HepG2 (cell line): ENCODE measurements around the gene HDLBP. TPM values are rescaled to one million over a fixed set of nuclear protein-coding genes. Genes with fewer than 3 reads are reported as not detected.
A peak's percentile ranks its signal among the peaks of the same experiment; 100 is the strongest.

Experiments used
- ATF7 ChIP-seq, 2 experiments: fragments of 450-650 bp in 1 of 2; sonication (generic) in 1 of 2; formaldehyde crosslinking in 1 of 2; IDR thresholded peaks; 2 replicates each; pipeline versions ENCODE4 v1.4.0 to v1.6.1; 2016 to 2020; ENCODE audit warnings: antibody characterized with exemption in 1 of 2, mild to moderate bottlenecking in 1 of 2, missing genetic modification reagents in 1 of 2
- DPF2 ChIP-seq: sonication (generic); formaldehyde crosslinking; IDR thresholded peaks from 2 replicates; pipeline ENCODE4 v1.4.0; 2020; ENCODE audit warnings: mild to moderate bottlenecking, low read depth, missing genetic modification reagents, borderline replicate concordance
- ETV5 ChIP-seq: IDR thresholded peaks from 2 replicates; pipeline ENCODE4 v1.6.1; 2018; ENCODE audit warnings: missing biosample characterization, missing genetic modification reagents, inconsistent platforms, borderline replicate concordance
- FOXO1 ChIP-seq: sonication (generic); formaldehyde crosslinking; IDR thresholded peaks from 2 replicates; pipeline ENCODE4 v1.4.0; 2020; ENCODE audit warnings: missing genetic modification reagents
- GABPA ChIP-seq, 2 experiments: IDR thresholded peaks; 2 replicates each; pipeline ENCODE4 v1.6.1; 2011 to 2016; ENCODE audit warnings: low read depth in 2 of 2, low read length in 1 of 2, missing biosample characterization in 1 of 2, missing genetic modification characterization in 1 of 2
- PHF5A ChIP-seq: IDR thresholded peaks from one replicate; pipeline ENCODE4 v1.6.1; 2018; ENCODE audit warnings: low read depth, missing genetic modification reagents; ENCODE audit not compliant: unreplicated experiment
- SMC3 ChIP-seq: IDR thresholded peaks from 2 replicates; pipeline ENCODE4 v1.6.1; 2011; ENCODE audit warnings: low read length, improper control_type of control experiment
- TARDBP ChIP-seq: sonication (generic); formaldehyde crosslinking; IDR thresholded peaks from 2 replicates; pipeline ENCODE4 v1.8.0; 2022; ENCODE audit warnings: mild to moderate bottlenecking, missing genetic modification reagents
- ZFP62 ChIP-seq: sonication (generic); formaldehyde crosslinking; IDR thresholded peaks from 2 replicates; pipeline ENCODE4 v1.4.0; 2020; ENCODE audit warnings: missing genetic modification reagents
- ZNF234 ChIP-seq: sonication (generic); formaldehyde crosslinking; conservative IDR thresholded peaks from 2 replicates; pipeline ENCODE4 v1.5.1; 2020; ENCODE audit warnings: mild to moderate bottlenecking, missing genetic modification reagents
- ZNF235 ChIP-seq: sonication (generic); formaldehyde crosslinking; IDR thresholded peaks from 2 replicates; pipeline ENCODE4 v1.8.1; 2023; ENCODE audit warnings: mild to moderate bottlenecking, missing genetic modification reagents, borderline replicate concordance
- ZNF33B ChIP-seq: sonication (generic); formaldehyde crosslinking; IDR thresholded peaks from 2 replicates; pipeline ENCODE4 v1.5.1; 2020; ENCODE audit warnings: mild to moderate bottlenecking, missing genetic modification reagents
- ZNF354B ChIP-seq: sonication (generic); formaldehyde crosslinking; IDR thresholded peaks from 2 replicates; pipeline ENCODE4 v1.8.0; 2022; ENCODE audit warnings: mild to moderate bottlenecking, missing genetic modification reagents
- ZNF776 ChIP-seq: sonication (generic); formaldehyde crosslinking; IDR thresholded peaks from 2 replicates; pipeline ENCODE4 v1.4.0; 2020; ENCODE audit warnings: mild to moderate bottlenecking, missing genetic modification reagents
- ZNF891 ChIP-seq: sonication (generic); formaldehyde crosslinking; IDR thresholded peaks from 2 replicates; pipeline ENCODE4 v1.5.0; 2020; ENCODE audit warnings: mild to moderate bottlenecking, missing genetic modification reagents
- polyA plus RNA-seq, 8 experiments: library from polyadenylated mRNA; depleted of rRNA in 3 of 8; stranded (reverse) in 7 of 8; unstranded in 1 of 8; fragments of >200 nt; fragmentation: Illumina TruSeq in 4 of 8; extraction: Trizol in 4 of 8; gene quantifications; 2 replicates each; pipeline versions ENCODE4 v1.2.1 to v1.2.3, GENCODE V29; 2011 to 2016; ENCODE audit warnings: low read depth in 4 of 8, missing spikeins in 1 of 8, mixed read lengths in 1 of 8; ENCODE audit not compliant: insufficient read depth in 1 of 8
- total RNA-seq, 5 experiments: library from RNA; depleted of rRNA; stranded (reverse); fragments of >200 nt; fragmentation: Illumina TruSeq; extraction: Trizol; gene quantifications; 2 replicates each; pipeline ENCODE4 v1.2.3, GENCODE V29; 2016; ENCODE audit warnings: low read depth in 1 of 5
- TF ChIP-seq, protein P1 (sequence below): sonication (generic); formaldehyde crosslinking; IDR thresholded peaks from 2 replicates; pipeline ENCODE4 v1.4.0; 2020; ENCODE audit warnings: mild to moderate bottlenecking, missing genetic modification reagents, borderline replicate concordance
- TF ChIP-seq, protein P2 (sequence below): sonication (generic); formaldehyde crosslinking; IDR thresholded peaks from 2 replicates; pipeline ENCODE4 v1.4.0; 2020; ENCODE audit warnings: missing genetic modification reagents
- TF ChIP-seq, protein P3 (sequence below): sonication (generic); formaldehyde crosslinking; IDR thresholded peaks from 2 replicates; pipeline ENCODE4 v1.9.0; 2022; ENCODE audit warnings: low read depth, missing genetic modification reagents

The HDLBP gene
- total and polyA plus RNA-seq, 2 of the 13 experiments (the other 11 are each of a cell fraction or from before 2014, with no cell fraction given), result 464 to 707 TPM

DNA sequence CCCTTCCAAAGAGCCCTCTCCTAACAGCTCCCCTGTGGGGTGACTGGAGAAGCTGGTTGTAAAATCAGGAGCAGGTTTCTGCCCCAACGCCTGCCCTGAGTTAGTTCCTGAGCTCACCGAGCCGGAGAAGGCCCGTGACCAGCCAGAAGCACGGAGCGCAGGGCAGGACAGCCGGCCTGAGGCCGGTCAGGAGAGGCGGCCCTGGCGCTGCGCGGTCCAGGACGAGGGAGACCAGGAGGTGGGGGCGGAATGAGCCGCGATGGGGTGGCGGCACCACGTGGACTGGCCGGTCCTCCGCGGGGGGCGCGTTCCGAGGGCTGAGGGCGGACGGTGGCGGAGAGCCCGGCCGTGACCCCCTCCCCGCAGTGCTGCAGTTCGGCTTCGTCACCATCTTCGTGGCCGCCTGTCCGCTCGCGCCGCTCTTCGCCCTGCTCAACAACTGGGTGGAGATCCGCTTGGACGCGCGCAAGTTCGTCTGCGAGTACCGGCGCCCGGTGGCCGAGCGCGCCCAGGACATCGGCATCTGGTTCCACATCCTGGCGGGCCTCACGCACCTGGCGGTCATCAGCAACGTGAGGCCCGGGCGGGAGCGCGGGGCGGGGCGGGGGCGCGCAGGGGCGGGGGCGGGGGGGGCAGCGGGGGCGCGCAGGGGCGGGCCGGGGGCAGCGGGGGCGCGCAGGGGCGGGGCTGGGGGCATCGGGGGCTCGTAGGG, 98.0 kb downstream of the HDLBP start (continued):
- peak; percentile 84; the same call in 1 of the 2 replicates for TF ChIP-seq ZNF776 (CRISPR knock-in tag)
- TF ChIP-seq ATF7 (IDR thresholded peaks at IDR 0.05), result no peak
- TF ChIP-seq ATF7 (CRISPR knock-in tag; IDR thresholded peaks at IDR 0.05), result 0 out of 2 replicates have a peak, but pooled peaks have one; percentile 56
- TF ChIP-seq ZFP62 (CRISPR knock-in tag), result no peak
- peak; percentile 87; the same call in 1 of the 2 replicates for TF ChIP-seq ZNF33B (CRISPR knock-in tag)
- no peak; the same call in 1 of the 2 replicates for TF ChIP-seq DPF2 (CRISPR knock-in tag)
- TF ChIP-seq ZNF234 (CRISPR knock-in tag), result no peak
- TF ChIP-seq ZNF354B (CRISPR knock-in tag), result peak; percentile 89; the same call in 1 of the 2 replicates
- TF ChIP-seq TARDBP, result 0 out of 2 replicates have a peak, but pooled peaks have one; percentile 5
- no peak for TF ChIP-seq GABPA (IDR thresholded peaks at IDR 0.05; ENCODE audit: low read depth, low read length)
- TF ChIP-seq GABPA (CRISPR knock-in tag; IDR thresholded peaks at IDR 0.05; ENCODE audit: low read depth), result no peak; the same call in 1 of the 2 replicates
- peak; percentile 66 for TF ChIP-seq FOXO1 (CRISPR knock-in tag)
- TF ChIP-seq ETV5, result peak; percentile 68; the same call in 1 of the 2 replicates
- TF ChIP-seq, protein P1, sequence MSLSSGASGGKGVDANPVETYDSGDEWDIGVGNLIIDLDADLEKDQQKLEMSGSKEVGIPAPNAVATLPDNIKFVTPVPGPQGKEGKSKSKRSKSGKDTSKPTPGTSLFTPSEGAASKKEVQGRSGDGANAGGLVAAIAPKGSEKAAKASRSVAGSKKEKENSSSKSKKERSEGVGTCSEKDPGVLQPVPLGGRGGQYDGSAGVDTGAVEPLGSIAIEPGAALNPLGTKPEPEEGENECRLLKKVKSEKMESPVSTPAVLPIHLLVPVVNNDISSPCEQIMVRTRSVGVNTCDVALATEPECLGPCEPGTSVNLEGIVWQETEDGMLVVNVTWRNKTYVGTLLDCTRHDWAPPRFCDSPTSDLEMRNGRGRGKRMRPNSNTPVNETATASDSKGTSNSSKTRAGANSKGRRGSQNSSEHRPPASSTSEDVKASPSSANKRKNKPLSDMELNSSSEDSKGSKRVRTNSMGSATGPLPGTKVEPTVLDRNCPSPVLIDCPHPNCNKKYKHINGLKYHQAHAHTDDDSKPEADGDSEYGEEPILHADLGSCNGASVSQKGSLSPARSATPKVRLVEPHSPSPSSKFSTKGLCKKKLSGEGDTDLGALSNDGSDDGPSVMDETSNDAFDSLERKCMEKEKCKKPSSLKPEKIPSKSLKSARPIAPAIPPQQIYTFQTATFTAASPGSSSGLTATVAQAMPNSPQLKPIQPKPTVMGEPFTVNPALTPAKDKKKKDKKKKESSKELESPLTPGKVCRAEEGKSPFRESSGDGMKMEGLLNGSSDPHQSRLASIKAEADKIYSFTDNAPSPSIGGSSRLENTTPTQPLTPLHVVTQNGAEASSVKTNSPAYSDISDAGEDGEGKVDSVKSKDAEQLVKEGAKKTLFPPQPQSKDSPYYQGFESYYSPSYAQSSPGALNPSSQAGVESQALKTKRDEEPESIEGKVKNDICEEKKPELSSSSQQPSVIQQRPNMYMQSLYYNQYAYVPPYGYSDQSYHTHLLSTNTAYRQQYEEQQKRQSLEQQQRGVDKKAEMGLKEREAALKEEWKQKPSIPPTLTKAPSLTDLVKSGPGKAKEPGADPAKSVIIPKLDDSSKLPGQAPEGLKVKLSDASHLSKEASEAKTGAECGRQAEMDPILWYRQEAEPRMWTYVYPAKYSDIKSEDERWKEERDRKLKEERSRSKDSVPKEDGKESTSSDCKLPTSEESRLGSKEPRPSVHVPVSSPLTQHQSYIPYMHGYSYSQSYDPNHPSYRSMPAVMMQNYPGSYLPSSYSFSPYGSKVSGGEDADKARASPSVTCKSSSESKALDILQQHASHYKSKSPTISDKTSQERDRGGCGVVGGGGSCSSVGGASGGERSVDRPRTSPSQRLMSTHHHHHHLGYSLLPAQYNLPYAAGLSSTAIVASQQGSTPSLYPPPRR (CRISPR knock-in tag), result peak; percentile 80; the same call in 1 of the 2 replicates
- TF ChIP-seq, protein P2, sequence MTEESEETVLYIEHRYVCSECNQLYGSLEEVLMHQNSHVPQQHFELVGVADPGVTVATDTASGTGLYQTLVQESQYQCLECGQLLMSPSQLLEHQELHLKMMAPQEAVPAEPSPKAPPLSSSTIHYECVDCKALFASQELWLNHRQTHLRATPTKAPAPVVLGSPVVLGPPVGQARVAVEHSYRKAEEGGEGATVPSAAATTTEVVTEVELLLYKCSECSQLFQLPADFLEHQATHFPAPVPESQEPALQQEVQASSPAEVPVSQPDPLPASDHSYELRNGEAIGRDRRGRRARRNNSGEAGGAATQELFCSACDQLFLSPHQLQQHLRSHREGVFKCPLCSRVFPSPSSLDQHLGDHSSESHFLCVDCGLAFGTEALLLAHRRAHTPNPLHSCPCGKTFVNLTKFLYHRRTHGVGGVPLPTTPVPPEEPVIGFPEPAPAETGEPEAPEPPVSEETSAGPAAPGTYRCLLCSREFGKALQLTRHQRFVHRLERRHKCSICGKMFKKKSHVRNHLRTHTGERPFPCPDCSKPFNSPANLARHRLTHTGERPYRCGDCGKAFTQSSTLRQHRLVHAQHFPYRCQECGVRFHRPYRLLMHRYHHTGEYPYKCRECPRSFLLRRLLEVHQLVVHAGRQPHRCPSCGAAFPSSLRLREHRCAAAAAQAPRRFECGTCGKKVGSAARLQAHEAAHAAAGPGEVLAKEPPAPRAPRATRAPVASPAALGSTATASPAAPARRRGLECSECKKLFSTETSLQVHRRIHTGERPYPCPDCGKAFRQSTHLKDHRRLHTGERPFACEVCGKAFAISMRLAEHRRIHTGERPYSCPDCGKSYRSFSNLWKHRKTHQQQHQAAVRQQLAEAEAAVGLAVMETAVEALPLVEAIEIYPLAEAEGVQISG (CRISPR knock-in tag), result peak; percentile 76
- TF ChIP-seq, protein P3, sequence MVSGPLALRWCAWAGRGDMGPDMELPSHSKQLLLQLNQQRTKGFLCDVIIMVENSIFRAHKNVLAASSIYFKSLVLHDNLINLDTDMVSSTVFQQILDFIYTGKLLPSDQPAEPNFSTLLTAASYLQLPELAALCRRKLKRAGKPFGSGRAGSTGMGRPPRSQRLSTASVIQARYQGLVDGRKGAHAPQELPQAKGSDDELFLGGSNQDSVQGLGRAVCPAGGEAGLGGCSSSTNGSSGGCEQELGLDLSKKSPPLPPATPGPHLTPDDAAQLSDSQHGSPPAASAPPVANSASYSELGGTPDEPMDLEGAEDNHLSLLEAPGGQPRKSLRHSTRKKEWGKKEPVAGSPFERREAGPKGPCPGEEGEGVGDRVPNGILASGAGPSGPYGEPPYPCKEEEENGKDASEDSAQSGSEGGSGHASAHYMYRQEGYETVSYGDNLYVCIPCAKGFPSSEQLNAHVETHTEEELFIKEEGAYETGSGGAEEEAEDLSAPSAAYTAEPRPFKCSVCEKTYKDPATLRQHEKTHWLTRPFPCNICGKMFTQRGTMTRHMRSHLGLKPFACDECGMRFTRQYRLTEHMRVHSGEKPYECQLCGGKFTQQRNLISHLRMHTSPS, result peak; percentile 60; the same call in 1 of the 2 replicates
- TF ChIP-seq ZNF235 (CRISPR knock-in tag), result 0 out of 2 replicates have a peak, but pooled peaks have one; percentile 76
- TF ChIP-seq ZNF891 (CRISPR knock-in tag), result peak; percentile 98
- TF ChIP-seq PHF5A (CRISPR knock-in tag), result peak; percentile 3
- TF ChIP-seq SMC3, result no peak
